ENCODE data around the gene OR2B3.
A peak's percentile ranks its signal among the peaks of the same experiment; 100 is the strongest.
"Not testable (repeated sequence)": the region's sequence is repeated elsewhere in the genome, so short reads cannot be mapped to it uniquely, and the experiment has no call there.

The OR2B3 gene, protein sequence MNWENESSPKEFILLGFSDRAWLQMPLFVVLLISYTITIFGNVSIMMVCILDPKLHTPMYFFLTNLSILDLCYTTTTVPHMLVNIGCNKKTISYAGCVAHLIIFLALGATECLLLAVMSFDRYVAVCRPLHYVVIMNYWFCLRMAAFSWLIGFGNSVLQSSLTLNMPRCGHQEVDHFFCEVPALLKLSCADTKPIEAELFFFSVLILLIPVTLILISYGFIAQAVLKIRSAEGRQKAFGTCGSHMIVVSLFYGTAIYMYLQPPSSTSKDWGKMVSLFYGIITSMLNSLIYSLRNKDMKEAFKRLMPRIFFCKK

DNA sequence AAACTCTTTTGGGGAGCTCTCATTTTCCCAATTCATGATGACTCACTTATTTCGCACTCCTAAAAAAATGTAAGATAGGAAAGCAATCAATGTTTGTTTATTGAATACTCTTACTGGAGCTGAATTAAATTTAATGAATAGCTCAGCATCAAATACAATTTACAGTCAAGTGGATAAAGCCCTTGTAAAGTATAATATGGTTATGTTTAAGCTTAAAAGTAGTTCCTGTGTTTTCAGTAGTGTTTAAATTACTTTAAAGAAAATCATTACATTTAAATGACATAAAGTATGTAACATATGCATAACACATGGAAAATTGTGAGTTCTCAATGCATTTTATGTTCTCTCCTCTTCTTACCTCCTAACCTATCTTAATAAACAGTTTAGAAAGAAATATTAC, at the start of gene OR2B3:
Gene OR2B3 (minus strand): TSS at position 101 of the 400 bp plus-strand sequence. CDS start 65 bp downstream, at position 36.
- DNase-seq (ENCODE audit: low read depth), result no peak

DNA sequence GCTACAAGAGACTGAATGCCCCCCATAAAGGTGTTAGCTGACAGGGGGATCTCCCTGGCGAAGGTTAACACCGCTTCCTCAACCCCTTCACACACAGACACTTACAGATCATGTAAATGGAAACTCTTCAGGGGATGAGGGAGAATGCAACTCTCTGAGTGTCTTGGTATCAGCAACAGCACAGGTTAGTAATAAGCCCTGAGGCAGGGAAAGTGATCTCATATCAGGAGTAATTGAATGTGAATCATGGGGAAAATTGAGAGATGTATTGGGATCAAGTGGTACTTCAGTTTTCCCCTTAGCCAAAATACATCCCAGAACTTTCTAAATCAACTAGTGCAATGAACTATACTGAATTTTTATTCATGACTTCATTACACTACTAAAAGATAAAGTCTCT, 44.6 kb upstream of the OR2B3 start:
- DNase-seq (ENCODE audit: low read depth), result no peak

DNA sequence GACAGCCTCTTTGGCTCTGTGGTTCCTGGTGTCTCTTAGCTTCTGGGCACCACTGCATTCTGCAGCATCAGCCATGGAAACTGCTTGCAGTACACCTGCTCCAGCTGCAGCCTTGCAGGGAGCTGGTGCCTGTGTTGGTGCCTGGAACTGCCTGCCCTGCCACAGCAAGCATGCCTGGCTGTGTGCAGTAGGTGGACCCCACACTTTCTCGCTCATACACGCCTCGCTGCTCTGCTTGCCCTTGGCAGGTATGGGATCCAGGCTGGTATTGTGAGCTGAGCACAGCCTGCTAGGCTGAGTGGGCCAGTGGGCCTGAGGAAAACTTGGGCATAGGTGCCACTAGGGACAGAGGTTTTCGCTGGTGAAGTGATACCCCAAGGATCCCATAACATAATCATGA, 43.5 kb upstream of the OR2B3 start:
- DNase-seq (ENCODE audit: low read depth), result no peak

DNA sequence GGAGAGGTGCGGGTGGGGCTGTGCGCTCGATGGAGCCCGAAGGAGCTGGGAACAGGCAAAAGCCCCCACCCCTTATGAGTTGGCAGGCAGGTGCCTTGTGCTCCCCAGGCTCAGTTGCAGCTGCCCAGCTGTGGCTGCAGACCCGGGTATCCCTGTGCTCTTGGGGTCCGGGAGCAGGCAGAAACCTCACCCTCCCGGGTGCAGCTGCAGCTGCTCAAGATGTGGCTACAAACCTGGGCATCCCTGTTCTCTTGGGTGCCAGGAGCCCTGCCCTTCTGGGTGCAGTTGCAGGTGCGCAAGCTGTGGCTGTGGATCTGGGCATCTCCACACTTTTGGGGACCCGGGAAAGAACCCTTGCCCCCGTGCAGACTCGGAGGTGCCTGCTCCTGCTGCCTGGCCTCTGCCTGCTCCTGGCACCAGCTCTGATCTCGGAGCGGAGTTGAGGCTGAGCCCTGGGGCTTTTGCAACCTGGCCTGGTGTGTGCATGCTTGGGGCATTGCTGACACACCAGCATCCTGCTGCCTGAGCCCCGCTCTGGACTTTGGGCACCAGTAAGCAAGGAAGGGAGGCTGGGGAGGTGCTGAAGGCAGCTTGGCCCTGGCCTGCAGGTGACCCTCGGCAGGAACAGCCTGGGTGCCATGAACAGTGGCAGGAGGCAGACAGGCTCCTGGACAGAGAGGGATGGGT, 42.4 kb upstream of the OR2B3 start:
- no peak for DNase-seq (ENCODE audit: low read depth)

DNA sequence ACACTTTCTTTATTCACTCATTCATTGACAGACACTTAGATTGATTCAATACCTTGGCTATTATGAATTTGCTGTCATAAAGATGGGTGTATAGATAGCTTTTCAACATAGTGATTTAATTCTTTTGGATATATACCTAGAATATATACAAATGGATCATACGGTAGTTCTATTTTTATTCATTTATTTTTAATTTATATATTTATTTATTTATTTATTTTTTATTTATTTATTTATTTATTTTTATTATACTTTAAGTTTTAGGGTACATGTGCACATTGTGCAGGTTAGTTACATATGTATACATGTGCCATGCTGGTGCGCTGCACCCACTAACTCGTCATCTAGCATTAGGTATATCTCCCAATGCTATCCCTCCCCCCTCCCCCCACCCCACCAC, 27.9 kb upstream of the OR2B3 start:
- DNase-seq (ENCODE audit: low read depth), result not testable (repeated sequence)

DNA sequence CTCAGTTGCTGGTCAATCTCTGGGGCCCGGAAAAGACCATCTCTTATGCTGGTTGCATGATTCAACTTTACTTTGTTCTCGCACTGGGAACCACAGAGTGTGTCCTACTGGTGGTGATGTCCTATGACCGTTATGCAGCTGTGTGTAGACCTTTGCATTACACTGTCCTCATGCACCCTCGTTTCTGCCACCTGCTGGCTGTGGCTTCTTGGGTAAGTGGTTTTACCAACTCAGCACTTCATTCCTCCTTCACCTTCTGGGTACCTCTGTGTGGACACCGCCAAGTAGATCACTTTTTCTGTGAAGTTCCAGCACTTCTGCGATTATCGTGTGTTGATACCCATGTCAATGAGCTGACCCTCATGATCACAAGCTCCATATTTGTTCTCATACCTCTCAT, 25.0 kb upstream of the OR2B3 start:
- no peak for DNase-seq (ENCODE audit: low read depth)

DNA sequence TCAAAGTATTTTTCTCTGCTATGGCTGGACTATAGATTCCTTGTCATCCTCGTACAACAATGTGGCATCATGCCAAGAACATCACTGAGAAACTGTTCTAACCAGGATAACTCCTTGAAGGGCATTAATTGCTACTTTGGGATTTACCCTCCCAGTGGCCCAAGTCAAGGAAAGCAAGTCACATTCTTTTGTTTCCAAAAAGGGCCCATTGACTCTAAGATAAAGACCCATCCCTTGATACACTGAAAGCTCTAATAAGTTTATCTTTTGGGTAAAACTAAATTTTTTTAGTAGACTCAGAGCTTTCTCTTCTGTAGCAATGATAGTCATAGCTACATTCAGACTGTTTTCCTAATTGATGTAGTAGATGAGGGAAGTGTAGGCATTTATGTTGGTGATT, 20.6 kb upstream of the OR2B3 start, which contains the start of gene OR2J3:
Gene OR2J3 (plus strand): TSS at position 301 of the 400 bp plus-strand sequence. CDS start 3,833 bp downstream, outside the sequence.
- DNase-seq (ENCODE audit: low read depth), result no peak

DNA sequence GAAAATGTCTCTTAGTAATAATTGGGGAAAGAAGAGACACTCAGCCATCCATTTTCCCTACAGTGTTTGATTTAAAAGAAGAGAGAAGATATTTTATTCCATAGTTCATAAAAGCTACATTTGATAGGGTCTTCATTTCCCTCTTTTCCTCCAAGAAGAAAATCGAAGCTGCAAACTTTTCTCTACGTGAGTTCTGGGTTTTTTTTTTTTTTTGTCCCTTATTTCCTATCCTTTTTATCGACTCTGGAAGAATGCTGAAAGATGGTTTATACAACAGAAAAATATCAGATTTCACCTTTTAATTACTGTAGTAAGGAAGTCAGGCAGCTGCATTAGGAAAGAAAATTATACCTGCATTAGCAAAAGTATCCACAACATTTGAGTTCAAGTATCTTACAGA, 12.1 kb upstream of the OR2B3 start, which contains the start of gene OR2J1:
Gene OR2J1 (plus strand): TSS at position 301 of the 400 bp plus-strand sequence. CDS start 1,453 bp downstream, outside the sequence.
- DNase-seq (ENCODE audit: low read depth), result no peak

DNA sequence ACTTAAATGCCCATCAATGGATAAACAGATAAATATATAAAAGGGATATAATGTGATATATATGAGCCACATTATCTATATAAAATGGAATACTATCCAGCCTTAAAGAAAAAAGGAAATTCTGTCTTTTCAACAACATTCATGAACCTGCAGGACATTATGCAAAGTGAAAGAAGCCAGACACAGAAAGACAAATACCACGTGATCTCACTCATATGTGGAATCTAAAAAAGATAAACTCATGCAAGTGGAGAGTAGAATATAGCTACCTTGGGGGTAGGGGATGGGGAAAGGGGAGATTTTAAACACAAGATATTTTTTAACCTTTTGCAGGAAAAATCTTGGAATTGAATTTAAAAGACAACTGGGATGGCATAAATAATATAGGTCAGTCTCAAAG, 10.7 kb upstream of the OR2B3 start:
- DNase-seq (ENCODE audit: low read depth), result no peak

DNA sequence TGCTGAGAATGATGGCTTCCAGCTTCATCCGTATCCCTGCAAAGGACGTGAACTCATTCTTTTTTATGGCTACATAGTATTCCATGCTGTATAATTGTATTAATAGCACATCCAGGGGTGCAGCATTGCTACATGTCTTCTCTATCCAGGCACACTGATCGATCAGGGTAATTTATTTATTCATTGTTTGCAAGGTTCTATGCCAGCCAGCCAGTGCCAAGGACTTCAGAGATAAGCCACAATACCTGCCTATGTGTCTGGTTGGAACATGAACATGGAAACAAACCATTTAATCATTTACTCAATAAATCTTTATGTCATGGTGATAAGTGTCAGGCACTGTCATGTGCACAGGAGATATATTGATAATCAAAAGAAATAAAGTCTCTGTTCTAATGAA, 5.8 kb upstream of the OR2B3 start:
- DNase-seq (ENCODE audit: low read depth), result no peak

DNA sequence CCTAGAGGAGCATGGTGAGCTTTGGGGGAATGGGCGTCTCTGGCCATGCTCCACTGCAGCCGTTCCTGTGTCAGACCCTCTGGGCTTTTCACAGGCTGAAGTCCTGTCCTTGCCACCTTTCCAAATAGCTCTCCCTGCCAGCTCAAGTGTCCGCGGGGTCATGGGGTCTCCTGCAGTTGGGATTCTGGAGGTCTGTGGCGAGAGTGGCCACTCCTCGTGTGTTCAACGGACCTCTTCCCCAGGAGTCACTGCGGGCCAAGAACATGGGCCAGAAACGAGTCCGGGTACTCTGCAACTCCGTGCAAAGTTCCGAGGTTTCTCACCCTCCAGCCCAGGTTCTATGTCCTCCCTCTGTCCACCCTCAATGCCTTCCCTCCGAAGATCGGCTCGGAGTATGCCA, 4.7 kb downstream of the OR2B3 start:
- DNase-seq (ENCODE audit: low read depth), result no peak

DNA sequence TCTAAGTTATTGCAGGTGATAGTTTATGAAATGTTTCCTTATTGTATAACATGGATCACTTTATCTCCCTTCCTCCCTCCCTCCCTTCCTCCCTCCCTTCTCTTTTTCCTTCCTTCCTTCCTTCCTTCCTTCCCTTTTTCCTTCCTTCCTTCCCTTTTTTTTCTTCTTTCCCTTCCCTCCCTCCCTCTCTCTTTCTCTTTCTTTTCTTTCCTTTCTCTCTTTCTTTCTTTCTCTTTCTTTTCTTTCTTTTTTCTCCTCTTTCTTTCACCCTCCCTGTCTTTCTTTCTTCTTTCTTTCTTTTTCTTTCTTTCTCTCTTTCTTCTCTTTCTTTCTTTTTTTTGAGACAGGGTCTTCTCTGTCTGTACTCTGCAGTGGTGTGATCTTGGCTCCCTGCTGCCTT, 5.8 kb downstream of the OR2B3 start:
- DNase-seq (ENCODE audit: low read depth), result no peak

DNA sequence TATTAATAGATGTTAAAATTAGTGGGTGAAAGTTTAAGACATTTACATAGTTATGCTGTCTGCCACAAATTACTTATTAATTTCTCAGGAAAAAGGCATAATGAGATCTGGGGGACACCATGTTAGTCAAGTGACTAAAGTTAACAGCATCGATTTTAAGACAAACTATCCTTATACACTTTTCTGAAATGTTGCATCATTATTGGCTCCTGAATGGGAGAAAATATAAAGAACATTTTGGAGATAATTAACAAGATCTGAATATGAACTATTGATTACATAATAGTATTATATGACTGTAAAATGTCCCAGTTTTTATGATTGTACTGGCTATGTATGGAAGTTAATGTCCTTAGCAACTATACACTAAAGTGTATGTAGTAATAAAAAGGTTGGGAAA, 7.9 kb downstream of the OR2B3 start:
- no peak for DNase-seq (ENCODE audit: low read depth)

DNA sequence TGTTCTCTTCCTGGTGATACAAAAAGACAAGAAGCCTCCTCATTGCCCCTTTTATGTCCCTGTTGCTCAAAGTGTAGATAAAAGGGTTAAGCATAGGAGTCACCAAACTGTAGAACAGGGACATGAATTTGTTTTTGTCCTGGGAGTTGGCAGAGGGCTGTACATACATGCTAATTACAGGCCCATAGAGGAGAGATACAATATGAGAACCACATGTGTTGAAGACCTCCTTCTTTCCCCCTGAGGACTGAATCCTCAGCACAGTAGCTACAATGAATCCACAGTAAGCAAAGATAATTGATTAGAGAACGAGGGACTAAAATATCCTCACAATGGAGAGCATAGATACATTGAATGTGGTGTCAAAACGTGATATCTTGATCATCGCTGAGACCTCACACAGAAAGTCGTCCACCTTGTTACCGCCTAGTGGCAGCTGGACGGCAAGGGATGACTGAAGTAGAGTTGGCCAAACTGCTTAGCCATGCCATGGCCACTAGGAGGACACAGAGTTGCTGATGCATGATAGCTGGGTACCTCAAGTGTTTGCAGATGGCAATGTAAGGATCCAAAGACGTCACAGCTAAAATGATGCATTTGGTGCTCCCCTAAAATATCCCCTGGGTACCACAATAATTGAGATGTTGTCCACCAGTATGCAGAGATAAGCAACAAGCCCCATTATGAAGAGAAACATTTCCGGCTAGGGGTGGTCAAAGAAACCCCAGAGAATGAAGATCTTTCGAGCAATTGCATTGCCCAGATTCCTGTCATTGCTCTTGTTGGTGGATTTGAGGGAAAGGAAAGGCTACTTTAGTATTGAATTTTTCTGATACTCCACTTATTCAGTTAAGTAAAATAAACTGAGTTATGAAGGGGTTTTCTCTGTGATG, 15.0 kb downstream of the OR2B3 start:
- DNase-seq (ENCODE audit: low read depth), result peak; percentile 9

DNA sequence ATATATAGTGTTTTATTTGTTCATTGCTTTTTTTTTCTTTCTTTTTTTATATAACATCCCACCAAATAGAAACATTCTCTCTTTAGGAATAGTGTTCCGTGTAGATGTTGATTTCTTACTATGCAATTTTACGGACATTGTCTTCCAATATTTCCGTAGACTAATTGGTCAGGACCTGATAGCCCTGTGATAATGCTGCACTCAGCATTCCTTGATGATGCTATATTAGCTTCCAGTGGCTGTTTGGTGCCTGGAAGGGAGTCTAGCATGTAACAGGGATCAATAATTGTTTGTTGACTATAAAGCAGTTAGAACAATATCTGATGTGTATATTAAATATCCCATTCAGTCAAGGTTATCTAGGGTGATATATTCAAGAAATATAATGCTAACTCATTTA, 35.4 kb downstream of the OR2B3 start:
- no peak for DNase-seq (ENCODE audit: low read depth)

DNA sequence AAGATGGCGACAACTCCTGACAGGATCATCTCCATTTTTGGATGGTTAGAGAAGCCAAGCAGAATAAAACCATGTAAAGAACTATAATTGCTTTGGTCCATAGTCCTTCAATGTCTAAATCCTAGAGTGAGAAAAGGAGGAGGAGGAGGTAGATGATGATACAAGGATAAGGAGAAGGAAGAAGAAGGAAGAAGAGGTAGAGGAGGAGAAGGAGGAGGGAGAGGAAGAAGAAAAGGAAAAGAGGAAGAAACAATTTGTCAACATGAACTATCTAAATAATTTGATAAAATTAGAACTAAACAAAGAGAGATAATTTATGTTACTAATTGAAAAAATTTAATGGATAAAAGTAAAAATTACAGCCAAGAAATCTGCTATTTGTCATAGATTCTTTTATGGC, 42.0 kb downstream of the OR2B3 start, which contains the start of gene OR2W1:
Gene OR2W1 (minus strand): TSS at position 101 of the 400 bp plus-strand sequence. CDS start 0 bp downstream, at position 101.
- no peak for DNase-seq (ENCODE audit: low read depth)
